HG02852 (cell line): ENCODE results near the gene UBAP1L.

Source experiments
- ATAC-seq: cut with Tn5 transposase; IDR thresholded peaks from one replicate; pipeline ENCODE4 v1.9.1; 2021; ENCODE audit warnings: mild to moderate bottlenecking, moderate library complexity; ENCODE audit not compliant: unreplicated experiment

Gene UBAP1L

GRCh38 chr15:65067645-65068402 is 47.2 kb downstream of the UBAP1L start, which contains the start of gene RASL12:
RASL12 (minus strand) TSS chr15:65067991; CDS start chr15:65067835, 156 bp downstream.
- ATAC-seq, result no peak

- ATAC-seq, result no peak
These were observed 47.7 kb downstream of the UBAP1L start for GRCh38 chr15:65067317-65067644.

GRCh38 chr15:65066635-65067316 is 48.2 kb downstream of the UBAP1L start:
- no peak for ATAC-seq

GRCh38 chr15:65066001-65066634 is 48.9 kb downstream of the UBAP1L start:
- ATAC-seq, result no peak

GRCh38 chr15:65062726-65063125 is 52.3 kb downstream of the UBAP1L start:
- ATAC-seq, result no peak

- ATAC-seq, result no peak
These were observed 52.9 kb downstream of the UBAP1L start for GRCh38 chr15:65062061-65062460.

GRCh38 chr15:65060641-65061397 is 54.2 kb downstream of the UBAP1L start:
- no peak for ATAC-seq

GRCh38 chr15:65059931-65060596 is 54.9 kb downstream of the UBAP1L start:
- ATAC-seq, result no peak

GRCh38 chr15:65059369-65059750 is 55.6 kb downstream of the UBAP1L start:
- ATAC-seq, result no peak

GRCh38 chr15:65058394-65059368 is 56.3 kb downstream of the UBAP1L start:
- no peak for ATAC-seq

GRCh38 chr15:65057549-65057940 is 57.5 kb downstream of the UBAP1L start:
- ATAC-seq, result no peak

GRCh38 chr15:65056868-65057548 is 58.0 kb downstream of the UBAP1L start:
- ATAC-seq, result no peak

- no peak for ATAC-seq
These were observed 58.9 kb downstream of the UBAP1L start for GRCh38 chr15:65056106-65056505.

- ATAC-seq, result no peak
These were observed 59.7 kb downstream of the UBAP1L start for GRCh38 chr15:65055201-65055870.

- no peak for ATAC-seq
These were observed 60.4 kb downstream of the UBAP1L start for GRCh38 chr15:65054333-65055200.

- no peak for ATAC-seq
These were observed 62.0 kb downstream of the UBAP1L start for GRCh38 chr15:65052956-65053355.

GRCh38 chr15:65051266-65051665 is 63.7 kb downstream of the UBAP1L start:
- no peak for ATAC-seq

- no peak for ATAC-seq
These were observed 64.7 kb downstream of the UBAP1L start for GRCh38 chr15:65050270-65050669.
